ENCODE measurements around the gene BGN. TPM values are rescaled to one million over a fixed set of nuclear protein-coding genes. Genes with fewer than 3 reads are reported as not detected.

BGN gene
- total RNA-seq, 1 experiment from 2014 or later: 0.08 TPM

DNA sequence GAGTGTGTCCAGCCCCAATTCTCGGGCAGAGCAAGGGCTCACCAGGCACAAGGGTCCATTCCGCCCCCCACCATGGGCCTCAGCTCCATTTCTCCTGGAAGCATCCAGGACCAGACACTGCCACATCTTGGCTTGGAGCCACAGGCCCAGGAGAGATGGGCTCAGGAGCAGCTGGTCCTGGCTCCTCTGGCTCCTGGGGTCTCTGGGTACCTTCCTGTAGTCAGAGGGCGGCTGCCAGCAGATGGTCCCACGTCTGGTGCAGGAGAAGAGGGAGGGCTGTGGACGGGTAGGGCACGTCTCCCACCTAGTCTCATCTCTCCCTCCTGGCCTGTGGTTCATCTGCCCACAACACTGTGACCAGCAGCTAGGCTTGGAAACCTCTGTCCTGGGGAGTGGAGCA lies 30.7 kb downstream of the BGN start:
- H3K27me3 ChIP-seq (replicated peaks): 0 out of 2 replicates have a peak, but pooled peaks cover 3% of the 10 kb centered on the region
- H3K36me3 ChIP-seq: no peaks in the 10 kb centered on the region
- H3K4me1 ChIP-seq (replicated peaks): no peaks in the 10 kb centered on the region
- no peak for DNase-seq (ENCODE audit: low read depth in 1 of 2, low spot score in 2 of 2)
- H3K4me3 ChIP-seq: no peak overlapping the region
- no peaks in the 10 kb centered on the region for H3K9me3 ChIP-seq (replicated peaks)
- H3K27ac ChIP-seq: no peak overlapping the region

DNA sequence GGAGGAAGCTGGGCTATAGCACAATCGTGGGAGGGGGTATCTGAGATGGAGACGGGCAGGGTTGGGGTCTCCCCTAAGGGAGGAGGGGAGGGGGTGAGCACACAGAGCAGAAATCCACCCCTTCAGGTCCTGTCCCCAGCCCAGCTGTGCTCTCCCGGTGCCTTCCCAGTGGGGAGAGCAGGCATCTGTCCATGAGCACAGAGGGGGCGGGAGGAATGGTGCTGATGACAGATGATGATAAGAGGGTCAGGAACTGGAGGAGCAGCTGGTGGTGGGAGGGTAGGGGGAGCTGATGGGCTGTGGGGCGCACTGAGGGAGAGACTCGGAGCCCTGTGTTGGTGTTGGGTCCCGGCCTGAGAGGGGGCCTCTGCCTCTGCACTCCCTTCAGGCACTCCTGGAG lies 31.3 kb downstream of the BGN start:
- Histone ChIP-seq H3K27ac (no peak overlapping the region), H3K9me3 (replicated peaks) (no peaks in the 10 kb centered on the region), H3K27me3 (replicated peaks) (0 out of 2 replicates have a peak, but pooled peaks cover 2% of the 10 kb centered on the region), H3K36me3 (no peaks in the 10 kb centered on the region), H3K4me1 (replicated peaks) (no peaks in the 10 kb centered on the region), H3K4me3 (no peak overlapping the region)
- DNase-seq (ENCODE audit: low read depth in 1 of 2, low spot score in 2 of 2): no peak

DNA sequence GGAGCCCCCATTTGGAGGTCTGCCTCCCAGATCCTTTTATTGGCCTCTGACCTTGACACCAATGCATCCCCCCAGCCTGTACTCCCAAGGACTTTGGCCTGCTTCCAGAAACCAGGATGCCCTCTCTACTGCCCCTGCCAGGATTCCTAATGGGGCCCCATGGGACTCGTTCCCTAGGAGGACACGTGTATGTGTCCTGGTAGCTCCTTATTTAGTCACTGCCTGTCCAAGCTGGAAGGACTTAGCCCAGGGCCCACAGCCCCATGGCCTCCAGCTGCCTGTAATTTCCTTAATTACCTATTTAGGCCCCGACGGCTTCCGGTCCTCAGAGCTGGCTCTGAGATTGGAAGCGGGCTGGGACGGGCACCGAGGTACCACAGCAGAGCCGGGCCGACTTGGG lies 32.0 kb downstream of the BGN start:
- Histone ChIP-seq H3K9me3 (replicated peaks) (no peaks in the 10 kb centered on the region), H3K27me3 (replicated peaks) (no peaks in the 10 kb centered on the region), H3K36me3 (no peaks in the 10 kb centered on the region), H3K27ac (no peak overlapping the region), H3K4me1 (replicated peaks) (no peaks in the 10 kb centered on the region), H3K4me3 (no peak overlapping the region)
- DNase-seq (ENCODE audit: low read depth in 1 of 2, low spot score in 2 of 2): no peak

DNA sequence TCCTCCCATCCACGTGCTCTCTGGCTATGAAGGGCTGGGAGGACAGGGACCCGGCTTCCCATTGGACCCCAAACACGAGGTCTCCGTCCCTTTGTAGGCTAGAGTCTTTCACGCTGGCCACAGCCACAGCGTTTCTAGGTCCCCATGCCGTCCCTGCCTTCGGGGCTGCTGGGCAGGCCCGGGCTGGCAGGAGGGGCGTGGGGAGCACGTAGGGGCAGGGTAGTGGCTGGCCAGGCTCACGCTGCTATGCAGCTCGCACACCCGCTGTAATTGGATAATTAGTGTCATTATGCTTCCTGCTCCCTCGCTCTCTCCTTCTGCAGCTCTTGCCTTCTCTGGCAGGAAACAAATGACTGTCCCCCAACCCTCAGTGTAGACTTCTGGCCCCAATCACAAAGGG lies 32.4 kb downstream of the BGN start:
- H3K27me3 ChIP-seq (replicated peaks): no peaks in the 10 kb centered on the region
- no peaks in the 10 kb centered on the region for H3K4me1 ChIP-seq (replicated peaks)
- no peak overlapping the region for H3K4me3 ChIP-seq
- H3K9me3 ChIP-seq (replicated peaks): no peaks in the 10 kb centered on the region
- H3K27ac ChIP-seq: no peak overlapping the region
- DNase-seq (ENCODE audit: low read depth in 1 of 2, low spot score in 2 of 2): no peak
- no peaks in the 10 kb centered on the region for H3K36me3 ChIP-seq

DNA sequence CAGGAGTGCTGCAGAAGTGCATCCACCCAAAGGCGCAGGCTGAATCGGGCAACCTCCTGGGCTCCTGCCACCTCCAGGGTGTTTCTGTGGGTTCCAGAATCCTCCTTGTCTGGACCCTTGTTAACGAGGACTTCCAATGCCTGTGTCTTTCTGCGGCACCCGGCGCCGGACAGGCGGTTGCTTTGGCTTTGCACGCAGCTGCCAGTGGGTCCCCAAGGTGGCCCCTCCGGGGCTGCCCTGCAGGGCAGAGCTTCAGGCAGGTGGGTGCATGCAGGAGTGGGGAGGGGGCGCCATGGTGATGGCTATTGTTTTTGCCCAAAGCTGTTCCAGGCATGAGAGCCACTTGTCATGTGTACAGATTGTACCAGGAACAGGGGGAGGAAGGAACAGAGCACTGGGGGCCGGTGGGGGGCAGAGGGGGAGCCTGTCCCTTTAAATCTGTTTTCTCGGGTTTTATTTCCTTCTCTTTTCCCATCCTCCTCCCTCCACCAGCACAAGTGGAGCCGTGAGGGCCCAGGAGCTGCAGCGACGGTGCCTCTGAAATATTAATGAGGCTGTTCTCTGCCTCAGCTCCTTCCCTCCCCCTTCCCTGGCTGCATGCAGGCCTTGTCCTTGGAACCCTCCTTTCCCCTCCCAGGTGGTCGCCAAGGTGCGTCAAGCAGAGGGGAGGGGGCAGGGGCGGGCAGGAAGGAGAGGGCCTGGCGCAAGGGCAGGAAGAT lies 35.8 kb downstream of the BGN start:
- Histone ChIP-seq H3K4me3 (no peak overlapping the region), H3K27ac (no peak overlapping the region), H3K27me3 (replicated peaks) (no peaks in the 10 kb centered on the region), H3K4me1 (replicated peaks) (no peaks in the 10 kb centered on the region), H3K36me3 (no peaks in the 10 kb centered on the region), H3K9me3 (replicated peaks) (no peaks in the 10 kb centered on the region)
- no peak for DNase-seq (ENCODE audit: low read depth in 1 of 2, low spot score in 2 of 2)

DNA sequence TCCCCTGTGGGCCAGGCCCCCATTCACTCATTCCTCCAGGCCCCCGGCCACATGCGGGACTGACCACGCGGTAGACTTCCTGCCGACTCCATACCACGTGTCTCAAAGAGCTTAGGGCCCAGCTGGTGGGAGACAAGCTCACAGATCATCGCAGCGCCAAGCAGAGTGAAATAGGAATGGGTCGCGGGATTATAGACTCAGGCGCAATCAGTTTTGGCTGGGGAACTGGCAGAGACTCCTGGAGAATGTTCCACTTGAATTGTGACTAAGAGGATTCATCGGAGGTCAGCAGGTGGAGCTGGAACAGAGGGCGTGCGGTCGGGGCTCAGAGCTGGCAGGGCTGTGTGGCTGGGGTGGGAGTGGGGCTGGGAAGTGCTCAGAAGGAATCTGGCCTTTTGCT lies 38.3 kb downstream of the BGN start:
- H3K4me3 ChIP-seq: no peak overlapping the region
- H3K4me1 ChIP-seq (replicated peaks): no peaks in the 10 kb centered on the region
- H3K9me3 ChIP-seq (replicated peaks): no peaks in the 10 kb centered on the region
- no peak for DNase-seq (ENCODE audit: low read depth in 1 of 2, low spot score in 2 of 2)
- no peaks in the 10 kb centered on the region for H3K27me3 ChIP-seq (replicated peaks)
- H3K36me3 ChIP-seq: no peaks in the 10 kb centered on the region
- H3K27ac ChIP-seq: no peak overlapping the region

DNA sequence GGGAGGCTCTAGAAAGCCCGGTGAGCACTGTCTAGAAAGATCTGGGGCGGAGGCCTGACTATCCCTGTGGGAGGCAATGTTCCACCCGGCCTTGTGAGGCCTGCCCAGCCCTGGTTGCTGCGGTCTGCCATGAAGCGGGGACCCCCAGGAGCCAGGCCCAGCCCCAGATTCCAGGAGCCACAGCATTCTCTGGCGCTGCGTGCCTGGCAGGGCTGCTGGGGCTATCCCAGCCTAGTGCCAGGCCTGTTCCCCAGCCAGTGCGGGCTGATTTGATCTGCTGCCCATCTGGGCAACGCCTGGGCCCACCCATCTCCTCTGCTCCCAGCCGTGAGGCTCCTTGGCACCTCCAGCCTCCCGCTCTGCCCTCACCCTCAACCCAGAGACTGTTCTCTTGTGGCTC lies 42.3 kb downstream of the BGN start:
- Histone ChIP-seq H3K27me3 (replicated peaks) (no peaks in the 10 kb centered on the region), H3K4me1 (replicated peaks) (no peaks in the 10 kb centered on the region), H3K36me3 (no peaks in the 10 kb centered on the region), H3K27ac (no peak overlapping the region), H3K4me3 (no peak overlapping the region), H3K9me3 (replicated peaks) (no peaks in the 10 kb centered on the region)
- no peak for DNase-seq (ENCODE audit: low read depth in 1 of 2, low spot score in 2 of 2)

DNA sequence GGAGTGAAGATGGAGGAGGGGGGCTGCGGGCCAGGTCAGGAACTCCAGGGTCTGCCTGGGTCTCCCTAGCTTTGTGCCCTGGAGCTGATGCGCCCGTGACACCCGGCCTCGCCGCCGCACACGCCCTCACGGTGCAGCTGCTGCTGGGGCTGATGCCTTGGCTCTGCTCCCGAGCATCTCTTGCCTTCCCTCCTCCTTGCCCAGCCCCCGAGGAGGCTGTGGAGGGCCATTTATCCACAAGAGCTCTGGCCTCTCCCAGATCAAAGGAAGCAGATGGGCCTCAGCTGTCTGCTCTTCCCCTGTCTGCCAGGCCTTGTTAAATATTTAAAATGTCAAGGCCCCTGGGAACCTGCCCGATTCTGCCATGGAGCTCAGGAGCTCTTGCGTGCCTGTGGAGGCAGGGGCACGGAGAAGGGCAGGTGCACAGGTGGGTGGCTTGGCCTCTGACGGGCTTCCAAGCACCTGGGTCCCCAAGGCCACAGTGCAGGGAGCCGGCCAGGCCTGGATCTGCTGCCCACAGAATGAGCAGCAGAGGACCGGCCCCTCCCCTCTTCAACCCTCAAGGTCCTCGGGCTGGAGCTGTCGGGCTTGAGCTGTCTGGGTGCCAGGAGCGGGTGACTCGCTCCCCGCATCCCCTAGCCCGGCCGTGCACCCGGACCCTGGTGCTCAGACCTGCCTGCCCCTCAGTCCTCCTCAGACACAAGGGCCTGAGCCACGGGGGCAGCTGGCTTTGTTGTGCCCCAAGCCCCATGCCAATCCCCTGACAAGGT lies 42.9 kb downstream of the BGN start:
- no peaks in the 10 kb centered on the region for H3K4me1 ChIP-seq (replicated peaks)
- no peaks in the 10 kb centered on the region for H3K36me3 ChIP-seq
- H3K4me3 ChIP-seq: no peak overlapping the region
- no peak overlapping the region for H3K27ac ChIP-seq
- no peaks in the 10 kb centered on the region for H3K9me3 ChIP-seq (replicated peaks)
- DNase-seq (ENCODE audit: low read depth in 1 of 2, low spot score in 2 of 2): no peak
- H3K27me3 ChIP-seq (replicated peaks): no peaks in the 10 kb centered on the region

DNA sequence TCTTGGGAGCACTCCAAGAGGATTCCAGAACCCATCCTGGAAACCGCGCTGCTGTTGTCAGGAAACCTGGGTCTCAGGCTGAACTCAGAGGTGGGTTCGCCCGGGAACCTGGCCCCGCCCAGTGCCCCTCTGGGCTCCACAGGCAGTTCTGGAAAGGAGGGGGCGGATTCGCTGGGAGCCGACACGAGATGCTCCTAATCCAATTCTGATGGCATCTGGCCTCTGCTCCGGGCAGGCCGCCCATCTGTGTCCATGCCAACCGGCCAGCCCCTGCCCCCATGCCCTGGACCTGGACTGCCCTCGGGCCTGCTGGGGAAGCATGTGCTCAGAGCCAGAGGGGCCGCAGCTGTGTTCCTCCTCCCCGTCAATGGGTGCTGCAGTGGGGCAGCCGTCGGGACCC lies 43.6 kb downstream of the BGN start:
- no peak overlapping the region for H3K27ac ChIP-seq
- H3K4me1 ChIP-seq (replicated peaks): no peaks in the 10 kb centered on the region
- H3K4me3 ChIP-seq: no peak overlapping the region
- no peaks in the 10 kb centered on the region for H3K36me3 ChIP-seq
- no peaks in the 10 kb centered on the region for H3K9me3 ChIP-seq (replicated peaks)
- H3K27me3 ChIP-seq (replicated peaks): no peaks in the 10 kb centered on the region
- DNase-seq (ENCODE audit: low read depth in 1 of 2, low spot score in 2 of 2): no peak

DNA sequence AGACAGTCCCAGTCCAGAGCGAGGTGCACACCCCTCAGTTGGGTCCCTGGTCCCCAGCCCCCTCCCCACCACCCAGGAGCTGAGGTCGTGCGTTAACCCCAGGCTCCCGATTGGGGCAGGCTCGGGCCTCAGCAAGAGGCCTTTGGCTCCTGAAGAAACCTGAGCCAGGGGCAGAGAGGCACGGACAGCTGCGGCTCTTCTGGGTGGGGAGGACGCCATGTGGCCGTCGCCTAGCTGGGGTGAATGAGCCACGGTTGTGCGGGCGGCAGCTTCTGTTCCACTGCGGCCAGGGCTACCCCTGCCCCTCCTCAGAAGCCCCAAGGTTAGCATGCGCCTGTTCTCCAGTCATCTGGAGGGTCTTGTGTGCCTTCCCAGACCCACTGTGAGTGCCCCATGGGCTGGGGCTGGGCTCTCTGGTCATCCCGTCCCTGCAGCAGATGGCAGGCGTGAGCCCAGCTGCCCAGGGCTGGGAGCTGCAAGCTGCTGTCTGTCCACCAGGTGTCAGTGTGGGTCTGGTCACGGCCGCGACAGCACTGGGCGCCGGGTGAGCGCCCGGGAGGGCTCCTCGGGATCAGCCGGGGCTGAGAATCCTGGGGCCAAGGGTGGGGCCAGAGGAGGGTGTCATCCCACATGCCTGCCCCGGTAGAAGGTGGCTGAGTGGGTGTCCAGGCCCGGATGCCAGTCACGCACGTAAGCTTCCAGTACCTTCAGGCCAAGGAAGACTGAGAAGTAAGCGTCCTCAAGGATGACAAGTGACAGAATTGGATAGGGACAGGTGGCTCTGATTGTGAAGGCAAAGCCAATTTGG lies 44.6 kb downstream of the BGN start:
- no peaks in the 10 kb centered on the region for H3K9me3 ChIP-seq (replicated peaks)
- no peak overlapping the region for H3K4me3 ChIP-seq
- H3K27ac ChIP-seq: no peak overlapping the region
- H3K27me3 ChIP-seq (replicated peaks): no peaks in the 10 kb centered on the region
- peak; percentile 21 to 59 for DNase-seq (ENCODE audit: low read depth in 1 of 2, low spot score in 2 of 2)
- no peaks in the 10 kb centered on the region for H3K36me3 ChIP-seq
- H3K4me1 ChIP-seq (replicated peaks): no peaks in the 10 kb centered on the region

DNA sequence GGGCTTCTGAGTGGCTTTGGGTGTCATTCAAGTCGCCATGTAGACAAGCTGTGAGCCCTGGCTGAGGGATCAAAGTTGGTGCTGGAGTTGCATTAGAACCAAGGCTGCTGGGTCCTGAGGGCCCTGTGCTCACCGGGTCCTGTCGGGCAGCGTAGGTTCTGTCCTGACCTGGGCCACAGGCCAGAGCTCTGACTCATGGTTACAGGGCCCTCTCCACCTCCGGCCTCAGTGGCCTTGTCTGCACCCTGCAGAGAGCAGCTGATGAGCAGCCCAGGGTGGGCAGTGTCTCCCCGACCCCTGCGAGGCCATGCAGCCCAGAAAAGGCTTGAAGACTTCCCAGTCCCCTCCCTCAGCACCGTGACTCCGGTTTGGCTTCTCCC lies 45.2 kb downstream of the BGN start:
- Histone ChIP-seq H3K4me1 (replicated peaks) (no peaks in the 10 kb centered on the region), H3K27ac (no peak overlapping the region), H3K27me3 (replicated peaks) (no peaks in the 10 kb centered on the region), H3K36me3 (no peaks in the 10 kb centered on the region), H3K9me3 (replicated peaks) (no peaks in the 10 kb centered on the region), H3K4me3 (no peak overlapping the region)
- no peak for DNase-seq (ENCODE audit: low read depth in 1 of 2, low spot score in 2 of 2)

DNA sequence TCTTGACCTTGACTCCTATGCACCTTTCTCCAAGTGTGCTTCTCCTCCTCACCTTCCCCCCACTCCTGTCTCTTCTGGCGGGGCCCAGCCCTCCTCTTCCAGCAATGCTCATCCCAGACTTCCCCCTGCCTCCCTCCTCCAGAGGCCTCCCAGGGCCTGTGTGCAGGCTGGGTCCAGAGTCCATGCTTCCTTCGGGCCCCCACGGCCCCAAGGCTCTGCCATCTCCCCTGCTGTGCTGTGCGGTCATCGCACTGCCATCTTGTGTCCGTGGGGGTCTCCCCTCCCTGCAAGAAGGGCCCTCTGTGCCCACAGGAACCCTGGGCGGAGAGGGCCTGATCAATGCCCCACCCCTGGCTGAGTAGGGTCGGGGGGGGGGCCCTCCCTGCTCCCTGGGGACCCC lies 49.9 kb downstream of the BGN start:
- no peaks in the 10 kb centered on the region for H3K4me1 ChIP-seq (replicated peaks)
- no peaks in the 10 kb centered on the region for H3K36me3 ChIP-seq
- DNase-seq (ENCODE audit: low read depth in 1 of 2, low spot score in 2 of 2): no peak
- no peak overlapping the region for H3K27ac ChIP-seq
- H3K4me3 ChIP-seq: no peak overlapping the region
- no peaks in the 10 kb centered on the region for H3K9me3 ChIP-seq (replicated peaks)
- no peaks in the 10 kb centered on the region for H3K27me3 ChIP-seq (replicated peaks)

DNA sequence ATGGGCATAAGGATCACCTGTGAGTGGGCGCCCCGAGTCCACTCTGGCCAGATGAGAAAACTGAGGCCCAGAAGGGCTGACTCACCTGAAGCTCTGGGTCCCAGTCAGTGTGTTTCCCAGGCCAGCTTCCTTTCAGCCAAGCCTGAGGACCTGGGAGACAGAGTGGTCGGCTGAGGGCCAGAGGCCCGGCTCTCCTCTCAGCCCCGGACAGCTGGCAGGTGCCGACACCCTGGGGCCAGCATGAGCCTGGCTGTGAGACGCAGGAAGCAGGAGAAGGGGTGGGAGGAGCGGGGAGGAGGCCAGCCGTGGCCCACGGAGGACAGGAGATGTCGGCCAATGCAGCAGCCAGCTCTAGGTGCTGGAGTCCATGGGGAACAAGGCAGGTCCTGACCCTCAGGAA lies 51.6 kb downstream of the BGN start:
- Histone ChIP-seq H3K27me3 (replicated peaks) (no peaks in the 10 kb centered on the region), H3K36me3 (no peaks in the 10 kb centered on the region), H3K4me1 (replicated peaks) (no peaks in the 10 kb centered on the region), H3K27ac (no peak overlapping the region), H3K9me3 (replicated peaks) (no peaks in the 10 kb centered on the region), H3K4me3 (no peak overlapping the region)
- no peak for DNase-seq (ENCODE audit: low read depth in 1 of 2, low spot score in 2 of 2)

DNA sequence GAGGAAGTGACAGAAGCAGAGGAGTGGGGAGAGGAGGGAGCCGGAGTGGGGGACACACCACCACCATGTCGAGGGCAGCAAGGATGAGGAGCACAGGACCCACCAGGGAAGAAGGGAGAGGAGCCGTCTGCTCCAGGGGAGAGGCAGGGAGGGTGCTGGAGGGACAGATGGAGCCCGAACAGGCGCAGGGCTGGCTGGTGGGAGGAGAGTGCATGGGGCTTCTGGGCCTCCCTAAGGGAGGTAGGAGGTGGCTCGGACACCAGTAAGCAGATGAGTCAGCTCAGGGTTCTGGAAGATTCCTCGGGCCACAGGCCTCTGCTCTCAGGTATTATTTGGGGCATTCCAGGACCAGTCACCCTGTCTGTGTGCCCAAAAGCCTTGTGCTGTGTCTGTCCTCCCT lies 52.4 kb downstream of the BGN start:
- DNase-seq (ENCODE audit: low read depth in 1 of 2, low spot score in 2 of 2): no peak
- Histone ChIP-seq H3K4me3 (no peak overlapping the region), H3K9me3 (replicated peaks) (no peaks in the 10 kb centered on the region), H3K27ac (no peak overlapping the region), H3K27me3 (replicated peaks) (no peaks in the 10 kb centered on the region), H3K36me3 (no peaks in the 10 kb centered on the region), H3K4me1 (replicated peaks) (no peaks in the 10 kb centered on the region)

Measured in SJSA1 (cell line).